ENCODE results near the gene MED16. TPM values are rescaled to one million over a fixed set of nuclear protein-coding genes. Genes with fewer than 3 reads are reported as not detected.

MED16 gene
- polyA plus RNA-seq, 3 donors, result 20.7 to 37.4 (median 32.8) TPM

- Histone ChIP-seq H3K9ac (ENCODE audit: insufficient read depth, low read length, poor library complexity, severe bottlenecking) (no peak overlapping the region), H3K27me3 (ENCODE audit: control insufficient read depth in 2 of 2, insufficient read depth in 2 of 2, low read length in 2 of 2) (no peaks in the 10 kb centered on the region), H2AFZ (ENCODE audit: insufficient read depth, low read depth, low read length, poor library complexity, severe bottlenecking) (no peak overlapping the region), H3K79me2 (ENCODE audit: insufficient read depth, low read length) (peaks cover 28% of the 10 kb centered on the region), H3K27ac (ENCODE audit: low read depth in 1 of 2, low read length in 2 of 2) (no peak overlapping the region), H3K9me3 (replicated peaks in 1 of 2; ENCODE audit: control insufficient read depth in 1 of 2, insufficient read depth in 1 of 2, low read length in 2 of 2) (no peaks in the 10 kb centered on the region), H4K20me1 (ENCODE audit: insufficient read depth, low read length) (peaks cover 85% of the 10 kb centered on the region), H3K36me3 (replicated peaks in 1 of 2; ENCODE audit: control insufficient read depth in 1 of 2, insufficient read depth in 2 of 2, low read length in 2 of 2) (peaks cover 36 to 47% of the 10 kb centered on the region in 2 donors), H3K4me3 (replicated peaks in 1 of 3; ENCODE audit: low read depth in 2 of 3, low read length in 3 of 3) (no peak overlapping the region), H3K4me1 (ENCODE audit: control insufficient read depth in 1 of 2, insufficient read depth in 2 of 2, low read length in 2 of 2) (no peaks in the 10 kb centered on the region), H3K4me2 (replicated peaks; ENCODE audit: extremely low read depth, low read length, poor library complexity, severe bottlenecking) (no peak overlapping the region)
- no peak for DNase-seq
- TF ChIP-seq CTCF (IDR thresholded peaks at IDR 0.05), result no peak
- Mint-ChIP-seq H3K4me1 (peaks cover 2% of the 10 kb centered on the region), H3K36me3 (peaks cover 40 to 79% of the 10 kb centered on the region in 2 donors), H3K9me3 (no peaks in the 10 kb centered on the region), H3K4me3 (no peak overlapping the region), H3K27me3 (ENCODE audit: low read depth in 3 of 3) (peaks cover 0 to 4% (median 3%) of the 10 kb centered on the region in 3 donors), H3K27ac (no peak overlapping the region)
- intact Hi-C loops (cut with micrococcal nuclease), result no loop called here
- 96% methylated on average over 24 of the region's 27 CpGs for WGBS (ENCODE audit: insufficient coverage)
Measured at GRCh38 chr19:901216-902092, 8.5 kb upstream of the MED16 start.

DNA sequence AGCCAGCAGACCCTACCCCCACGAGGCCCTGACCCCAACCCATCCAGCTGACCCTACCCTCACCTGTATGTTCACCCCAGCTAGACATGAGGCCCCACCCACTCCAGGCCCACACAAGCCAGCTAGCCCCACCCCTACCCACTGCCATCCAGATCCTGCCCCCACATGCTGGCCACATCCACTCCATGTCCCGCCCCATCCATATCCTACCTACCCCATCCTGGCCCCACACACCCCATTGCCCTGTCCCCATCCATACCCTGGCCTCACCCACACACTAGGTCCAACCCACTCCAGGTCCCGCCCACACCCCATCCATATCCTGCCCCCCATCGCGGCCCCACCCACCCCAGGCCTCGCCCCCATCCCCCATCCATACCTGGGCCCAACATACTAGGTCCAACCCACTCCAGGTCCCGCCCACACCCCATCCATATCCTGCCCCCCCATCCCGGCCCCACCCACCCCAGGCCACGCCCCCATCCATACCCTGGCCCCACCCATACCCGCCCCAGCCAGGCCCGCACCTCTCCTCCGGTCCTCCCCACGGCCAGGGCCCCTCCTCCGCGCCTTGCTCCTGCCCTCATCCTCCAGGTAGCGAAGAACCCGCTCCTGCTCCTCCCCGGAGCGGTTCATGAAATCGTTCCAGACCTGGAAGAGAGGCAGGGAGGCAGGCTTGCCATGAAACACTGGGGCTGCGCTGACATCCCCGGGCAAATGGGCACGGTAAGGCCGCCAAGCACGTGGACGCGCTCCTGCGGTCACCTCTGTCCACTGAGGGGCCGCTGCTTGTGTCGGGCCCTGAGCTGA lies 7.5 kb upstream of the MED16 start:
- H3K79me2 ChIP-seq (ENCODE audit: insufficient read depth, low read length), result peaks cover 19% of the 10 kb centered on the region
- no peak overlapping the region for H3K4me2 ChIP-seq (replicated peaks; ENCODE audit: extremely low read depth, low read length, poor library complexity, severe bottlenecking)
- Mint-ChIP-seq H3K4me1 (peaks cover under 1% of the 10 kb centered on the region), H3K36me3 (peaks cover 40 to 76% of the 10 kb centered on the region in 2 donors), H3K27me3 (ENCODE audit: low read depth in 3 of 3) (peaks cover 0 to 4% (median 3%) of the 10 kb centered on the region in 3 donors), H3K4me3 (no peak overlapping the region), H3K9me3 (no peaks in the 10 kb centered on the region), H3K27ac (no peak overlapping the region)
- no peaks in the 10 kb centered on the region for H3K9me3 ChIP-seq (replicated peaks in 1 of 2; ENCODE audit: control insufficient read depth in 1 of 2, insufficient read depth in 1 of 2, low read length in 2 of 2)
- TF ChIP-seq CTCF (IDR thresholded peaks at IDR 0.05), result no peak
- no peak overlapping the region for H2AFZ ChIP-seq (ENCODE audit: insufficient read depth, low read depth, low read length, poor library complexity, severe bottlenecking)
- H4K20me1 ChIP-seq (ENCODE audit: insufficient read depth, low read length), result peaks cover 83% of the 10 kb centered on the region
- peaks cover 36 to 49% of the 10 kb centered on the region in 2 donors for H3K36me3 ChIP-seq (replicated peaks in 1 of 2; ENCODE audit: control insufficient read depth in 1 of 2, insufficient read depth in 2 of 2, low read length in 2 of 2)
- no peak overlapping the region for H3K27ac ChIP-seq (ENCODE audit: low read depth in 1 of 2, low read length in 2 of 2)
- H3K4me1 ChIP-seq (ENCODE audit: control insufficient read depth in 1 of 2, insufficient read depth in 2 of 2, low read length in 2 of 2), result no peaks in the 10 kb centered on the region
- DNase-seq, result no peak
- no peak overlapping the region for H3K9ac ChIP-seq (ENCODE audit: insufficient read depth, low read length, poor library complexity, severe bottlenecking)
- WGBS (ENCODE audit: insufficient coverage), result 92% methylated on average over 17 of the region's 30 CpGs
- no peak overlapping the region for H3K4me3 ChIP-seq (replicated peaks in 1 of 3; ENCODE audit: low read depth in 2 of 3, low read length in 3 of 3)
- intact Hi-C loops (cut with micrococcal nuclease), result no loop called here
- H3K27me3 ChIP-seq (ENCODE audit: control insufficient read depth in 2 of 2, insufficient read depth in 2 of 2, low read length in 2 of 2), result no peaks in the 10 kb centered on the region
